GM19372 (cell line): ENCODE data around the gene ARHGAP31.
"Not testable (repeated sequence)": the region's sequence is repeated elsewhere in the genome, so short reads cannot be mapped to it uniquely, and the experiment has no call there.

Source experiments
- ATAC-seq: cut with Tn5 transposase; IDR thresholded peaks from one replicate; pipeline ENCODE4 v1.9.1; 2021; ENCODE audit warnings: mild to moderate bottlenecking, low read depth, moderate library complexity; ENCODE audit not compliant: unreplicated experiment

ARHGAP31 gene, protein sequence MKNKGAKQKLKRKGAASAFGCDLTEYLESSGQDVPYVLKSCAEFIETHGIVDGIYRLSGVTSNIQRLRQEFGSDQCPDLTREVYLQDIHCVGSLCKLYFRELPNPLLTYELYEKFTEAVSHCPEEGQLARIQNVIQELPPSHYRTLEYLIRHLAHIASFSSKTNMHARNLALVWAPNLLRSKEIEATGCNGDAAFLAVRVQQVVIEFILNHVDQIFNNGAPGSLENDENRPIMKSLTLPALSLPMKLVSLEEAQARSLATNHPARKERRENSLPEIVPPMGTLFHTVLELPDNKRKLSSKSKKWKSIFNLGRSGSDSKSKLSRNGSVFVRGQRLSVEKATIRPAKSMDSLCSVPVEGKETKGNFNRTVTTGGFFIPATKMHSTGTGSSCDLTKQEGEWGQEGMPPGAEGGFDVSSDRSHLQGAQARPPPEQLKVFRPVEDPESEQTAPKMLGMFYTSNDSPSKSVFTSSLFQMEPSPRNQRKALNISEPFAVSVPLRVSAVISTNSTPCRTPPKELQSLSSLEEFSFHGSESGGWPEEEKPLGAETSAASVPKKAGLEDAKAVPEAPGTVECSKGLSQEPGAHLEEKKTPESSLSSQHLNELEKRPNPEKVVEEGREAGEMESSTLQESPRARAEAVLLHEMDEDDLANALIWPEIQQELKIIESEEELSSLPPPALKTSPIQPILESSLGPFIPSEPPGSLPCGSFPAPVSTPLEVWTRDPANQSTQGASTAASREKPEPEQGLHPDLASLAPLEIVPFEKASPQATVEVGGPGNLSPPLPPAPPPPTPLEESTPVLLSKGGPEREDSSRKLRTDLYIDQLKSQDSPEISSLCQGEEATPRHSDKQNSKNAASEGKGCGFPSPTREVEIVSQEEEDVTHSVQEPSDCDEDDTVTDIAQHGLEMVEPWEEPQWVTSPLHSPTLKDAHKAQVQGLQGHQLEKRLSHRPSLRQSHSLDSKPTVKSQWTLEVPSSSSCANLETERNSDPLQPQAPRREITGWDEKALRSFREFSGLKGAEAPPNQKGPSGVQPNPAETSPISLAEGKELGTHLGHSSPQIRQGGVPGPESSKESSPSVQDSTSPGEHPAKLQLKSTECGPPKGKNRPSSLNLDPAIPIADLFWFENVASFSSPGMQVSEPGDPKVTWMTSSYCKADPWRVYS (N-terminal part only)

GRCh38 chr3:119293871-119294695, at the start of gene ARHGAP31:
Gene ARHGAP31, plus strand, starts transcription at chr3:119294383. Its CDS starts 522 bp downstream, at chr3:119294905.
- ATAC-seq: peak; percentile 60

GRCh38 chr3:119245778-119246177, 48.4 kb upstream of the ARHGAP31 start:
- ATAC-seq: no peak

DNA sequence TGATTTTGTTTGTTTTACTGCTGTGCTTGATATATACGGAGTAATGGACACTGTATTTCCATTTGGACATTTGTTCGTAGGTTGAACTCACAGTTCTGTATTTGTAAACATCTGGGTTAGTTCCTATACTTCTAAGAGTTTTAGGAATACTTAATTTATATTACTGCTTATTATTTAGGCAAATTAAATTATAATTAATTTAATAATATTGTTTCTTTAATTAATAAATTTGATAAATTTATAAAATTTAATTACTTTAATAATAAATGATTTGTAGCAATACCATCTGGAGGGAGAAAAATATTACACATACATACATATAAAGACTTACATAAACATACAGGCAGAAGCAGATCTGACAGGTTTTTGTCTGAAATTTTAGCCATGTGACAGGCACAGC, 39.0 kb upstream of the ARHGAP31 start:
- ATAC-seq: no peak

DNA sequence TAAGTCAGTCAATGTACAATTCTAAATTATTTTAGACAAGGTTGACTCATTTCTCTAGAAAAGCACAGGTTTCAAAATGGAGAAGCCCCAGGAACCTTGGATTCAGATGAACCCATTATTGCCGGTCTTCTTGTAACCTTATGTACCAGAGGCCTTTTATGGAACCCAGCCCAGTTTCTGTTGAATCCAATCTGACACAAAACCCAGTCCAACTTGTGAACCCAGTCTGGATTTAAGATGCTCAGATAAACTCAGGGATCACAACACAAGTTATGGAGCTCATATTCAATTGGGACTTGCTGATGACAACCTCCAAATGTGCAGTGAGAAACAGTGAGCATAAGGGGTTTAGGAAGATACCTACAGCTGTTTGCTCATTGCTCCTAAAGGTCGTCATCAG, 37.1 kb upstream of the ARHGAP31 start:
- no peak for ATAC-seq

DNA sequence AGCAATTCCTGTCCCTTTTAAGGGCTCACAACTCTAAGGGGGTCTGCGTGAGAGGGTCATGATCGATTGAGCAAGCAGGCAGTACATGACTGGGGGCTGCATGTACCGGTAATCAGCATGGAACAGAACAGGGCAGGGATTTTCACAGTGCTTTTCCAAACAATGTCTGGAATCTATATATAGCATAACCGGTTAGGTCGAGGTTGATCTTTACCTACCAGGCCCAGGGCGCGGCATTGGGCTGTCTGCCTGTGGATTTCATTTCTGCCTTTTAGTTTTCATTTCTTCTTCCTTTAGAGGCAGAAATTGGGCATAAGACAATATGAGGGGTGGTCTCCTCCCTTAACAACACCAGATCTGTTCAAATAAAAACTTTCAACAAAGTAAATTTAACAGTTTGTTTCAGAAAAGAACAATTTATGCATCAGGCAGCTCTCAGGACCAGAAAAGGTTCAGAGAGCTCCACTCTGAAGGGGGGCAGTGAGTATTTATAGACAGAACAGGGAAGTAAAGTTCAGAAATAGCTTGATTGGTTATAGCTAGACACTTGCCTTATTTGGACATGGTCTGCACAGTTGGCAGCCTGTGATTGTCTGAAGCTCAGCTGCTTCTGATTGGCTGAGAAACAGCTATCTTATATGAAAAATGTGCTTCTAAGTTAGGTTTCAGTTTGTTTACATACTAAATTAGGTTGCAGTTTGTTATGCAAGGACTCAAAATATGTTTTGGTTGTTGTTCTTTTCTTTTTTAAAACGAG, 36.4 kb upstream of the ARHGAP31 start:
- ATAC-seq: peak; percentile 72

DNA sequence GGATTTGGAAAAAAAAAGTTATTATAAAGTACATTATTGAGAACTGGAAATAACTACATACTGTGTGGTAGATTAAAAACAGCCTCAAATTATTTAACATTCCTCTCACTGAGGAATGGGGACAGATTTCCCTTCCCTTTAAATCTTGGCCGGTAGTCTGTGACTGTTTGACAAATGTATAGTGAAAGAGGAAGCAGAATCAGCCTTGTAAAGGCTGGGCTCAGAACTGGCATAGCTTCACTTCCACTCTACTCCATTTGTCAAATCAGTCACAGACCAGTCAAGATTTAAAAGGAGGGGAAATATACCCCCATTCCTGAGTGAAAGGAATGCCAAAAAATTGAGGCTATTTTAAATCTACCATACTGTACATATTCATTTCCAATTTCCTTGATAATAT, 35.3 kb upstream of the ARHGAP31 start:
- peak; percentile 73 for ATAC-seq

GRCh38 chr3:119259821-119260220, 34.4 kb upstream of the ARHGAP31 start:
- ATAC-seq: no peak

DNA sequence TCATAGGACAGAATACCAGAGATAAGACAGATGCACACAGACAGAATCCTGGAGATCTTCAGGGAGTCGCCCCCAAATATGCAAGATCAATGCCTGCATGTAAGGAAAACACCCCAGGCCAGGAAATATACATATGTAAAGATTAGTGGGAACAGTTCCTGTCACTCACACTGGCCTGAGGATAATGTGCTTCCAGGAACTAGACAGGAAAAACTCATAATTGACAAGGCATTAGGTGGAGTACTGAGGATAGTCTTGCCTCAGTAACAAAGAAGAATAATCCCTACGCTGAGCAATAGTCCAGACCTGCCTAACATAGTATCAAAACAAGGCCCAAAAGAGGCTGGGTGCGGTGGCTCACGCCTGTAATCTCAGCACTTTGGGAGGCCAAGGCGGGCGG, 33.1 kb upstream of the ARHGAP31 start:
- ATAC-seq: no peak

DNA sequence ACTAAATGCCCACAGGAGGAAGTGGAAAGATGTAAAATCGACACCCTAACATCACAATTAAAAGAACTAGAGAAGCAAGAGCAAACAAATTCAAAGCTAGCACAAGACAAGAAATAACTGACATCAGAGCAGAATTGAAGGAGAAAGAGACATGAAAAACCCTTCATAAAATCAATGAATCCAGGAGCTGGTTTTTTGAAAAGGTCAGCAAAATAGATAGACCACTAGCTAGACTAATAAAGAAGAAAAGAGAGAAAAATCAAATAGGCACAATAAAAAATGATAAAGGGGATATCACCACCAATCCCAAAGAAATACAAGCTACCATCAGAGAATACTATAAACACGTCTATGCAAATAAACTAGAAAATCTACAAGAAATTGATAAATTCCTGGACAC, 24.0 kb upstream of the ARHGAP31 start:
- ATAC-seq: not testable (repeated sequence)

- ATAC-seq: no peak
Measured at GRCh38 chr3:119276680-119277079, 17.5 kb upstream of the ARHGAP31 start.

GRCh38 chr3:119279101-119279554, 15.1 kb upstream of the ARHGAP31 start:
- ATAC-seq: no peak

DNA sequence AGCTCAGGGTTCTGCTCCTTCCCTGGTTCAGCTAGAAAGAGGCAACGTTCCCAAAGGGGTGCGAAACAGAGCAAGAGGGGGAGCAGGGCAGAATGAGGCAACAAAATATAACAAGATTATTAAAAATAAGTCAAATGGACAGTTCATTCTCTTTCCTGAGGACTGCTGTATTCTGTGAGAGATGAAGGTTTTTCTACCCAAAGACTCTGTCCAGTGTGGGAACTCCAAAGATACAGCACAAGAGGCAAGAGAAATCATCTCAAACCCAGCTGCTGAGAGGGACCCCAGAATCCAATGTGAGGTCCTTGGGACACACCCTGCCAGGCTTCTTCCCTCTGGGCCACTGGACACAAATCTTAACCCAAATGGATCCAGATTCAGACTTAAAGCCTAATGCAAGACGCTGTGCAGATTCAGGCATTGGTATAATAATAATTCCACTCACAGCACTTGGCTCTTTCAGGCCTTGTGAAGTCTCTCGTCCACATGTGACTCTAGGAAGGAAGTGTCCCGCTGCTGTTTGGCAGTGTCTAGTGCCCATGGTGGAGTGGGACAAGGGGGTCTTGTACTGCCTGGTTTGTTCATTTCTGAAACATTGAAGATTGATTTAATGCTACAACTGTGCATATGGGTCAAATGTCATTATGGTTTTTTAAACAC, 14.5 kb upstream of the ARHGAP31 start:
- no peak for ATAC-seq

GRCh38 chr3:119288669-119289403, 5.3 kb upstream of the ARHGAP31 start:
- ATAC-seq: no peak

DNA sequence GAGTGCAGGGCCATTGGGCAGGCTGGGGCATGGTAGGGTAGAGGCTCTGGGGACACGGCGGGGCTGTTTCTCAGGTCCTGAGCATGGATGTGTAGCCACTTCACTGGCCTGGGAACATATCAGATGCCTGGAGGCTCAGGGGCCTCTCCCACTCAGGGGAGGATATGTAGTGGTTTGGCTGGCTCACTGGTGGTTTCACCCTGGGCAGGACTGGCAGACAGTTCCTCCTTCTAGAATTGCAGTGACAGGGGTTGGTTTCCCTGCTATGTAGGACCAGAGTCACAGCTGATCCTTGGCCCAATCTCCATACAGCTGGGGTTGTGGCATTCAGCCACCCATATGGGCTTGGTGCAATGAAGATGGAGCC, 4.8 kb upstream of the ARHGAP31 start:
- no peak for ATAC-seq

- ATAC-seq: no peak
Measured at GRCh38 chr3:119290613-119291012, 3.6 kb upstream of the ARHGAP31 start.

- no peak for ATAC-seq
Measured at GRCh38 chr3:119291062-119291700, 3.0 kb upstream of the ARHGAP31 start.

DNA sequence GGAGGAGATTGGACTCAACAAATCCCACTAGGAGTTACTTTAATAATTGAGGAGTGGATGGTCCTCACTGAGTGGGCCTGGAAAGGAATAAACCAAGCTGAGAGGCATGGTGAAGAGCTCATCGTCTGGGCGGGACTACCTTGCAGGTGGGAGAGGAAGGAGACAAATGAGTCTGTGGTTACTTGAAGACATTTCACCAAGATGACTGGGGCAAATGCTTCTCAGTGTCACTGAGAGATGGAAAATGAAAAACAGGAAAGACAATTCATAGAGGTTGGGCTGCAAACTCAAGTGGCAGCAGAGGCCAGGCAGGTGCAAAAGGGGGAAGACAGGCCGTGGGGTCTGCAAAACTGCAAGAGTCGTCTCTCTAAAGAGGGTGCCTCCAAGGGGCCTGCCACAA, 1.5 kb upstream of the ARHGAP31 start:
- ATAC-seq: no peak
